ENCODE measurements around the gene MYO15B.

DNA sequence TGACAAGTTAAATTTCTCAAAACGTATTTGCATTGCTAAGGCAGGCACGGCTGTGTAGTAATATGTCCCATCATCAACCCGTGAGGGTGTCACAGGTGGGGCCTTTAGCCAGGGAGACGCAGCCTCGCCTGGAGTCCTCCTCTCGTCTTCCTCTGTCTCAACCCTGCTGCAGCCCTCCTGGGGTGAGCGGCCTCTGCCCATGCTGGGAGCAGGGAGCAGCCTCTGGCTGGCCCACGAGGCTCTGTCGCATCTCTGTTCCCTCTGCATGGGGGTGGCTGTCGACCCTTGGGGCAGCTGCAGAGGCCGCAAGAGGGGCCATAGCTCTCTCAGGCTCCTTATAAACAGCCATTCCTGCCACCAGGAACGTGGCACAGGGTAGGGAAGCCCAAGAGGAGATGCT is 44.8 kb downstream of the MYO15B start:
- TF ChIP-seq, protein P1, sequence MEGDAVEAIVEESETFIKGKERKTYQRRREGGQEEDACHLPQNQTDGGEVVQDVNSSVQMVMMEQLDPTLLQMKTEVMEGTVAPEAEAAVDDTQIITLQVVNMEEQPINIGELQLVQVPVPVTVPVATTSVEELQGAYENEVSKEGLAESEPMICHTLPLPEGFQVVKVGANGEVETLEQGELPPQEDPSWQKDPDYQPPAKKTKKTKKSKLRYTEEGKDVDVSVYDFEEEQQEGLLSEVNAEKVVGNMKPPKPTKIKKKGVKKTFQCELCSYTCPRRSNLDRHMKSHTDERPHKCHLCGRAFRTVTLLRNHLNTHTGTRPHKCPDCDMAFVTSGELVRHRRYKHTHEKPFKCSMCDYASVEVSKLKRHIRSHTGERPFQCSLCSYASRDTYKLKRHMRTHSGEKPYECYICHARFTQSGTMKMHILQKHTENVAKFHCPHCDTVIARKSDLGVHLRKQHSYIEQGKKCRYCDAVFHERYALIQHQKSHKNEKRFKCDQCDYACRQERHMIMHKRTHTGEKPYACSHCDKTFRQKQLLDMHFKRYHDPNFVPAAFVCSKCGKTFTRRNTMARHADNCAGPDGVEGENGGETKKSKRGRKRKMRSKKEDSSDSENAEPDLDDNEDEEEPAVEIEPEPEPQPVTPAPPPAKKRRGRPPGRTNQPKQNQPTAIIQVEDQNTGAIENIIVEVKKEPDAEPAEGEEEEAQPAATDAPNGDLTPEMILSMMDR (IDR thresholded peaks at IDR 0.05; ENCODE audit: low read length) = no peak
- TF ChIP-seq EZH2 (optimal IDR thresholded peaks at IDR 0.05; ENCODE audit: low read depth, low read length) = no peak

Measured in MM.1S (cell line).